Chondrocyte (in vitro differentiated cells): ENCODE results near the gene RGS14. TPM values are rescaled to one million over a fixed set of nuclear protein-coding genes. Genes with fewer than 3 reads are reported as not detected.

ENCODE experiments used
- DNase-seq: peaks from one replicate; pipeline ENCODE4 v3.0.0; 2021; ENCODE audit warnings: mixed read lengths, low spot score
- H3K27ac Mint-ChIP-seq: one replicate; pipeline ENCODE4 v1.8.0; 2021; ENCODE audit warnings: mild to moderate bottlenecking, moderate library complexity, mixed read lengths; ENCODE audit not compliant: unreplicated experiment
- H3K27me3 Mint-ChIP-seq: 2 replicates; pipeline ENCODE4 v1.8.0; 2021; ENCODE audit warnings: low read depth, mixed read lengths
- H3K36me3 Mint-ChIP-seq: 2 replicates; pipeline ENCODE4 v1.8.0; 2021; ENCODE audit warnings: low read depth, mixed read lengths
- H3K4me1 Mint-ChIP-seq: 2 replicates; pipeline ENCODE4 v1.8.0; 2021; ENCODE audit warnings: low read depth, mild to moderate bottlenecking, mixed read lengths
- H3K4me3 Mint-ChIP-seq: one replicate; pipeline ENCODE4 v1.8.0; 2021; ENCODE audit warnings: mild to moderate bottlenecking, moderate library complexity, mixed read lengths; ENCODE audit not compliant: unreplicated experiment
- H3K9me3 Mint-ChIP-seq: 2 replicates; pipeline ENCODE4 v1.8.0; 2021; ENCODE audit warnings: low read depth, mixed read lengths
- total RNA-seq: library from RNA; stranded (reverse); gene quantifications from 3 replicates; pipeline ENCODE4 v1.2.1, GENCODE V29; 2021
- TF ChIP-seq, protein P1 (sequence below): fragments of 200-600 bp; sonication (generic); IDR thresholded peaks from 2 replicates; pipeline ENCODE4 v1.5.0; 2021; ENCODE audit warnings: antibody characterized with exemption, mild to moderate bottlenecking, moderate library complexity

RGS14 gene
- total RNA-seq, 1 donor from 2014 or later: 11.6 TPM

GRCh38 chr5:177393206-177393765 lies 35.6 kb downstream of the RGS14 start:
- Mint-ChIP-seq H3K9me3 (no peaks in the 10 kb centered on the region), H3K27me3 (peaks cover 2% of the 10 kb centered on the region), H3K27ac (no peak overlapping the region), H3K36me3 (no peaks in the 10 kb centered on the region), H3K4me1 (peaks cover 19% of the 10 kb centered on the region), H3K4me3 (no peak overlapping the region)
- TF ChIP-seq, protein P1, sequence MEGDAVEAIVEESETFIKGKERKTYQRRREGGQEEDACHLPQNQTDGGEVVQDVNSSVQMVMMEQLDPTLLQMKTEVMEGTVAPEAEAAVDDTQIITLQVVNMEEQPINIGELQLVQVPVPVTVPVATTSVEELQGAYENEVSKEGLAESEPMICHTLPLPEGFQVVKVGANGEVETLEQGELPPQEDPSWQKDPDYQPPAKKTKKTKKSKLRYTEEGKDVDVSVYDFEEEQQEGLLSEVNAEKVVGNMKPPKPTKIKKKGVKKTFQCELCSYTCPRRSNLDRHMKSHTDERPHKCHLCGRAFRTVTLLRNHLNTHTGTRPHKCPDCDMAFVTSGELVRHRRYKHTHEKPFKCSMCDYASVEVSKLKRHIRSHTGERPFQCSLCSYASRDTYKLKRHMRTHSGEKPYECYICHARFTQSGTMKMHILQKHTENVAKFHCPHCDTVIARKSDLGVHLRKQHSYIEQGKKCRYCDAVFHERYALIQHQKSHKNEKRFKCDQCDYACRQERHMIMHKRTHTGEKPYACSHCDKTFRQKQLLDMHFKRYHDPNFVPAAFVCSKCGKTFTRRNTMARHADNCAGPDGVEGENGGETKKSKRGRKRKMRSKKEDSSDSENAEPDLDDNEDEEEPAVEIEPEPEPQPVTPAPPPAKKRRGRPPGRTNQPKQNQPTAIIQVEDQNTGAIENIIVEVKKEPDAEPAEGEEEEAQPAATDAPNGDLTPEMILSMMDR: no peak
- DNase-seq: no peak

GRCh38 chr5:177393990-177394389 lies 36.3 kb downstream of the RGS14 start:
- Mint-ChIP-seq H3K9me3 (no peaks in the 10 kb centered on the region), H3K27ac (no peak overlapping the region), H3K4me3 (no peak overlapping the region), H3K4me1 (peaks cover 15% of the 10 kb centered on the region), H3K27me3 (peaks cover 2% of the 10 kb centered on the region), H3K36me3 (no peaks in the 10 kb centered on the region)
- TF ChIP-seq, protein P1: no peak
- DNase-seq: no peak

DNA sequence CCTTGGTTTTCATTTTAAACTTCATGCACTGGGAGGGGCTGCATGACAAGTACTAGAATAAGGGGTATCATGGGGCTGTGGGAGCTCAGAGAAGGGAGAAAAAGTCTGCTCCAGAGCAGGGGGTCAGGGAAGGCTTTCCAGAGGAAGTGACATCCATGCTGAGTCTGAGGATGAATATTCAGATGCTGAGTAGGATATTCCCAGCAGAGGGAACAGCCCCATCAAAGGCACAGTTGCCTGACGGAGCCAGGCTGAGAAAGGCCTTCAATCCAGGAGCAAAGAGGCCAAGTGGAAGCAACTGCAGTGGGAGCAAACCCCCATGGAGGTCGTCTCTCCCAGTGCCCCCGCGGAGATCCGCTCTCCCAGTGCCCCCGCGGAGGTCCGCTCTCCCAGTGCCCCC lies 38.4 kb downstream of the RGS14 start:
- H3K4me3 Mint-ChIP-seq: no peak overlapping the region
- H3K9me3 Mint-ChIP-seq: no peaks in the 10 kb centered on the region
- TF ChIP-seq, protein P1: no peak
- H3K27ac Mint-ChIP-seq: no peak overlapping the region
- DNase-seq: no peak
- no peaks in the 10 kb centered on the region for H3K4me1 Mint-ChIP-seq
- no peaks in the 10 kb centered on the region for H3K36me3 Mint-ChIP-seq
- H3K27me3 Mint-ChIP-seq: peaks cover 2% of the 10 kb centered on the region

DNA sequence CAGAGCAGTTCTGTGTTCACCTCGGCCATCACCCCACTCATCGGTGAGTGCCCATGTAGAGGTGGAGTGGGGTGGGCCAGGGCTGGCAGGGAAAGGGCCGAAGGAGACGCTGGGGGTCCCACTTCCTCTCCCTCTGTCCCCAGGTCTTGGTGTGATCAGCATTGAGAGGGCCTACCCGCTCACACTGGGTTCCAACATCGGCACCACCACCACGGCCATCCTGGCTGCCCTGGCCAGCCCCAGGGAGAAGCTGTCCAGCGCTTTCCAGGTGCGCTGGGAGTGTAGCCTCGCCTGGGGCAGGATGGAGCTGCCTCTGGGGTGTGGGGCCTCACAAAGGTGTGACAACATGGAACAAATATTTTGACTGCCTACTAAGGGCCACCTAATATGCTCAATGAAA lies 39.1 kb downstream of the RGS14 start:
- no peaks in the 10 kb centered on the region for H3K4me1 Mint-ChIP-seq
- no peaks in the 10 kb centered on the region for H3K9me3 Mint-ChIP-seq
- no peaks in the 10 kb centered on the region for H3K36me3 Mint-ChIP-seq
- TF ChIP-seq, protein P1: no peak
- DNase-seq: no peak
- H3K27me3 Mint-ChIP-seq: peaks cover 2% of the 10 kb centered on the region
- no peak overlapping the region for H3K27ac Mint-ChIP-seq
- H3K4me3 Mint-ChIP-seq: no peak overlapping the region

DNA sequence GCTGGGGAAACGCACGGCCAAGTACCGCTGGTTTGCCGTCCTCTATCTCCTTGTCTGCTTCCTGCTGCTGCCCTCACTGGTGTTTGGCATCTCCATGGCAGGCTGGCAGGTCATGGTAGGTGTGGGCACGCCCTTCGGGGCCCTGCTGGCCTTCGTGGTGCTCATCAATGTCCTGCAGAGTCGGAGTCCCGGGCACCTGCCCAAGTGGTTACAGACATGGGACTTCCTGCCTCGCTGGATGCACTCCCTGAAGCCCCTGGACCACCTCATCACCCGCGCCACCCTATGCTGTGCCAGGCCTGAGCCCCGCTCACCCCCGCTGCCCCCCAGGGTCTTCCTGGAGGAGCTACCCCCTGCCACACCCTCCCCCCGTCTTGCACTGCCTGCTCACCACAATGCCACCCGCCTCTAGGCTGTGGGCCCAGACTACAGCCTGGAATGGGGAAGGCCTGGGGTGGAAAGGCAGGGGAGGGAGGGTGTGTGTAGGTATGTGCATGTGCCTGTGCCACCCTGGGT lies 40.2 kb downstream of the RGS14 start:
- TF ChIP-seq, protein P1: no peak
- Mint-ChIP-seq H3K4me3 (no peak overlapping the region), H3K4me1 (peaks cover 7% of the 10 kb centered on the region), H3K27ac (no peak overlapping the region), H3K9me3 (no peaks in the 10 kb centered on the region), H3K27me3 (peaks cover 6% of the 10 kb centered on the region), H3K36me3 (no peaks in the 10 kb centered on the region)
- DNase-seq: no peak
